Lower lobe of right lung (tissue), 2 donors: ENCODE measurements around the gene C1QTNF1. TPM values are rescaled to one million over a fixed set of nuclear protein-coding genes. Genes with fewer than 3 reads are reported as not detected.

Experiments used
- ATAC-seq, 2 donors: fragments of 200-7000 bp; cut with Tn5 transposase; one replicate each; pipeline ENCODE4 v1.9.1; 2020 to 2022; ENCODE audit warnings: mild to moderate bottlenecking in 2 of 2, moderate library complexity in 2 of 2
- DNase-seq: peaks from one replicate; pipeline ENCODE4 v3.0.0-alpha.2; 2020
- H3K27ac ChIP-seq: fragments of 200-600 bp; one replicate; pipeline ENCODE4 v1.8.0; 2022
- H3K27me3 ChIP-seq: fragments of 200-600 bp; one replicate; pipeline ENCODE4 v1.8.0; 2022; ENCODE audit warnings: low read depth
- H3K36me3 ChIP-seq: fragments of 200-600 bp; one replicate; pipeline ENCODE4 v1.8.0; 2022; ENCODE audit warnings: mild to moderate bottlenecking
- H3K4me1 ChIP-seq: fragments of 200-600 bp; one replicate; pipeline ENCODE4 v1.8.0; 2022
- H3K4me3 ChIP-seq: fragments of 200-600 bp; one replicate; pipeline ENCODE4 v1.8.0; 2022; ENCODE audit warnings: mild to moderate bottlenecking
- H3K9me3 ChIP-seq: fragments of 200-600 bp; one replicate; pipeline ENCODE4 v1.8.0; 2022
- CTCF ChIP-seq: fragments of 200-600 bp; IDR thresholded peaks from one replicate; pipeline ENCODE4 v1.8.0; 2022; ENCODE audit warnings: antibody characterized with exemption, mild to moderate bottlenecking
- intact Hi-C: fragments of 100-400 bp; cut with DNase I; formaldehyde crosslinking; loops from one replicate; pipeline ENCODE4 v1.11.0; 2022
- total RNA-seq: library from RNA; stranded (reverse); fragmentation: NEBNext Ultra II Directional; extraction: Animal tissue kit (Norgen Biotek cat#: 25700); gene quantifications from one replicate; pipeline ENCODE4 v1.2.1, GENCODE V29; 2021
- donor health status: DM: no; HTN: yes; CAD: no; lungs with severe emphysema.

C1QTNF1 gene
- total RNA-seq, 1 donor from 2014 or later, result 24.9 TPM

GRCh38 chr17:79075861-79076406 lies 52.0 kb downstream of the C1QTNF1 start:
- H3K27ac ChIP-seq, result peak overlapping the region; percentile 87
- H3K27me3 ChIP-seq, result no peaks in the 10 kb centered on the region
- peak overlapping the region; percentile 79 for H3K4me3 ChIP-seq
- no peaks in the 10 kb centered on the region for H3K9me3 ChIP-seq
- peaks cover 22% of the 10 kb centered on the region for H3K4me1 ChIP-seq
- TF ChIP-seq CTCF, result no peak
- DNase-seq, result peak; percentile 9
- no peak for ATAC-seq
- intact Hi-C loops, result no loop called here
- peaks cover 40% of the 10 kb centered on the region for H3K36me3 ChIP-seq

GRCh38 chr17:79077587-79077986 lies 53.6 kb downstream of the C1QTNF1 start:
- no peaks in the 10 kb centered on the region for H3K9me3 ChIP-seq
- peak; percentile 46 for DNase-seq
- H3K4me1 ChIP-seq, result peaks cover 22% of the 10 kb centered on the region
- H3K27me3 ChIP-seq, result no peaks in the 10 kb centered on the region
- no peak for ATAC-seq
- no peak for TF ChIP-seq CTCF
- H3K36me3 ChIP-seq, result peaks cover 54% of the 10 kb centered on the region
- intact Hi-C loops, result no loop called here
- H3K27ac ChIP-seq, result no peak overlapping the region
- H3K4me3 ChIP-seq, result no peak overlapping the region

GRCh38 chr17:79078476-79079190 lies 54.7 kb downstream of the C1QTNF1 start:
- DNase-seq (peak; percentile 39), ATAC-seq (no peak)
- intact Hi-C loops, result no loop called here
- H3K27ac ChIP-seq, result no peak overlapping the region
- no peak for TF ChIP-seq CTCF
- no peaks in the 10 kb centered on the region for H3K27me3 ChIP-seq
- H3K4me1 ChIP-seq, result peaks cover 22% of the 10 kb centered on the region
- H3K4me3 ChIP-seq, result no peak overlapping the region
- peaks cover 65% of the 10 kb centered on the region for H3K36me3 ChIP-seq
- no peaks in the 10 kb centered on the region for H3K9me3 ChIP-seq

GRCh38 chr17:79079421-79080200 lies 55.6 kb downstream of the C1QTNF1 start:
- Histone ChIP-seq H3K4me1 (peaks cover 18% of the 10 kb centered on the region), H3K27me3 (no peaks in the 10 kb centered on the region), H3K4me3 (no peak overlapping the region), H3K36me3 (peaks cover 75% of the 10 kb centered on the region), H3K9me3 (no peaks in the 10 kb centered on the region), H3K27ac (no peak overlapping the region)
- intact Hi-C loops, result no loop called here
- peak; percentile 41 for DNase-seq
- no peak for ATAC-seq
- no peak for TF ChIP-seq CTCF

GRCh38 chr17:79080349-79080748 lies 56.4 kb downstream of the C1QTNF1 start:
- TF ChIP-seq CTCF, result no peak
- peaks cover 17% of the 10 kb centered on the region for H3K4me1 ChIP-seq
- ATAC-seq (no peak), DNase-seq (no peak)
- intact Hi-C loops, result no loop called here
- H3K36me3 ChIP-seq, result peaks cover 82% of the 10 kb centered on the region
- no peak overlapping the region for H3K27ac ChIP-seq
- H3K4me3 ChIP-seq, result no peak overlapping the region
- H3K9me3 ChIP-seq, result no peaks in the 10 kb centered on the region
- no peaks in the 10 kb centered on the region for H3K27me3 ChIP-seq
